Measurements from ENCODE around the gene SSTR3.

The SSTR3 gene

DNA sequence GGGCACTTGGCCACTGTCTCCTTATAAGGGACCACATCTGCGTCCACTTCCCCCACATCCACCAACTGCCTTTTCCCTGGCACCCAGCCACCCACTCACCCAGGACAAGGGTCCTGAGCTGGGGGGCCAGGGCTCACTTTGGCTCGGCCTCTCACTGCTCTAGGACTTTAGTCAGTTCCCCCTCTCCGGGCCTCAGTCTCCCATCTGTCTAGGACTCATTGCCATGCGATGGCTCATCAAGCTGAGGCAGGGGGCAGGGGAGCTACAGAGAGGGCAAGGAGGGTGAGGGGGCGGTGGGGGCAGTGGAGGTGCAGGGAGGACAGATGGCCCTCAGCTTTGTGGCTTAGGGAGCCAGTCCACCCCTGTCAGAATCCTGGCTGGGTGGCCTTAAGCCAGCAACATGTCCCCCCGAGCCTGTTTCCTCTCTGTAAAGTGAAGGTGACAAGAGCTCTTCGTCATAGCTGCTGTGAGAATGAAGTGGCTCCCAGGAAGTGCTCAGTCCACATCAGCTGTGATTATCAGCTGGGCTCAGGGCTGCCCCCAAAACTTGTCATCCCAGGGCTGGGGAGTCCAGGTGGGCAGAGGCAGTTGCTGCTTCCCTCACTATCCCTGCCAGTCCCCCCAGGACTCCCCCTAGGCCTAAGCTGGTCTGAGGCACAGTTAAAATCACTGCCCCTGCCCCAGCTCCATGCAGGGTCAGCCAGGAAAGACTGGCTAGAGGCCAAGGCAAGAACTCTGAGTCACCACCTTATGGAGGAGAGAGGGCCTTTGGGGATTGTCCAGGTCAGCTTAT lies 16.9 kb upstream of the SSTR3 start:
- DNase-seq: peak in 2 of 4 experiments; percentile 30 to 35

DNA sequence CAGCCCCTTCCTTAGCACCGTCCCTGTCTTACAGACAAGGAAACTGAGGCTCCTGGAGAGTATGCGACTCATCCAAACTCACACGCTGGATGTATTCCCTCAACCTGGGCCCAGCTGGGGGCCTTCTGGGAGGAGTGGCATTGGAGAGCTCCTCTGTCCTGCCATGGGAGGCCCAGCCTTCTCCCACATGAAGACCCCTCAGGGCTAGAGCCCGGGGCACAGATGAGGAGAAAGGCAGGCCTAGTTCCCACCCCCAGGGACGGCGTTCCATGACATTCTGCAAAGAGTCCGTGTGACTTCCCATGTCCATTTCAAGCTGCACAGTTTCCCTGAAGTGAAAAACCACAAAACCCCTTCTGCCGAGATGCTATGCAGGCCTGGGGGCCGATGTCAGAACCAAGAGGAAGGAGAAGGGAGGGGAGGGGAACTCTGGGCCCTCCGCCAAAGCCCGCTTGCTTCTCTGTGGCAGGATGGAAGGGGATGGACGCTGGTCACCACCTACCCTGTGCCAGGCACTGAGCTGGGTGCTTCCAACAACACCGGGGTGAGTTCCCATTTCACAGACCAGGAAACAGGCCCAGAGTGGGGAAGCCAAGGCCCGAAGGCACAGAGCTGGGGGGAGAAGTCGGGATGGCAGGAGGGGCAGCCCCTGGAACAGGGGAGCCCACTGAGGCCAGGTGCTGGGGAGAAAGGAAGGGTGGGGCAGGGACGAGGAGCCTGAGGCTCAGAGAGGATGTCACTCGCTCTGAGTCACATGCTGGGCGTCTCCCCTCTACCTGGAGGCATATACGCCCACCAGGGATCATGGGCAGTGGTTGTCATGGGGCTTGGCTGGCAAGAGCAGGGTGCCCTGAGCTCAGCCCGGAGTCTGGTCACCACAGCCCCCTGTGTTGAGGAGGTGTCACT lies 16.1 kb upstream of the SSTR3 start:
- DNase-seq: peak; percentile 63 to 78 (median 70)

DNA sequence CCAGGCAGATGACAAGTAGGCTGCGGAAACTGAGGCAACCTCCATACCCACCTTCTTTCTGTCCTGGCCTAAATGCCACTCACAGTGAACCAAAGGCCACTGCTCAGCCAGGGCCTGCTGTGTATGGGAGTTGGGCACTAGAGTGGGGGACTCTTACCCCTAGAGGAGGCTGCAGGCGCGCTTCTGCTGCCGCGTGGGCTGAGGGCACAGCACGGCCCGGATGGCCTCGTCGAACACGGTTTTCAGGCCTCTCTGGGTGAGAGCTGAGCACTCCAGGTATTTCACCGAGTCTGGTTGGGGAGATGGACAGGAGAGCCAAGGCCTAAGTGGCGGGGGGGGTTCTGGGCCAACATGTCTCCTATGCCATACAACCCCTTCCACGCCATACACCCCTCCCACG lies 14.2 kb upstream of the SSTR3 start:
- DNase-seq: no peak

DNA sequence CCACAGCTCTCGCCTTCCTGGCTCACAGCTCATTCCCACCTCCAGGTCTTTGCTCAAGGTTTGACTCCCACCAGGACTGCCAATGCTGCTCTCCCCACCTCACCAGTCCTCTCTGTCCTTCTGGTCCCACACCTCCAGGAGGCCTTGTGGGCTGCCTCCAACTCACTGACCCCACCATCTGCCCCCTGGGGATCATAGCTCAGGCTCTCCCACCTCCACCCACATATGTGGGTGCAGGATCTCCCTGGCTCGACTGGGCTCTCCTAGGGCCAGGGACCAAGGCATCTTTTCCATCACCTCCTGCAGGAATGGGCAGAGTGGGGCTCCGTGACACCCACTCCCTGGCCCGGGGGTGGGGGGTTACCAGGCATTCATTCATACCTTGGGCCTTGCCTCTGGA lies 13.8 kb upstream of the SSTR3 start:
- no peak for DNase-seq

- no peak for DNase-seq
Observed at GRCh38 chr22:37225481-37225880, 13.2 kb upstream of the SSTR3 start.

DNA sequence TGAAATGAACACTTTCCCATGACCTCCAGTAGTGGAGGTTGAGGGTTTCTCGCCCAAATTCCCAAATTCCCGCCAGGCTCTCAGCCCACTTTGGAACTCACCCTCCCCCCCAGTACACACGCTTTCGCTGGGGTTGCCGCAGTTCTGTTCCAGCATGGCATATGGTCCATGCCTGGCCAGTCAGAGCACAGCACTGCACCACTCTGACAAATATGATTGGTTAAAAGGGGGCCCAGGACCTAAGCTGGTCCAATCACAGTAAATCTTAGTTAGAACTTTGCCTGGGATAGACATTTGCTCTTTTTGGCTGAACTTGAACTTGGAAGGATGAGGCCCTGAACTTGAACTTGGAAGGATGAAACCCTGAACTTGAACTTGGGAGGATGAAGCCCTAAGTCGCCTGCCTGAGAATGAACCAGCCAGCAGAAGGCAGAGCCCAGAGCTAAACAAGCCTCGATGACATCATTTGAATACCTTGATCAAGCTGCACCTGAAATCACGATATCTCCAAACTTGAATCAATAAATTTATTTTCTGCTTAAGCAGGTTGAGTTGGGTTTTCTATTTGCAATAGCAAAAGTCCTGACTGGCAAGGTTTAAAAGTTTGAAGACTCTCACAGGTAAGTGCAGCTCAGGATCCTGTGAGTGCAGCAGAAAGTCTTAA lies 12.6 kb upstream of the SSTR3 start:
- DNase-seq: no peak

GRCh38 chr22:37223965-37224551 lies 11.8 kb upstream of the SSTR3 start:
- DNase-seq: no peak

GRCh38 chr22:37222440-37222971 lies 10.2 kb upstream of the SSTR3 start:
- DNase-seq: peak in 2 of 4 experiments; percentile 24 to 29

GRCh38 chr22:37221424-37222333 lies 9.4 kb upstream of the SSTR3 start:
- no peak for DNase-seq

- peak; percentile 39 to 73 (median 66) for DNase-seq
Observed at GRCh38 chr22:37220543-37220981, 8.3 kb upstream of the SSTR3 start.

- no peak for DNase-seq
Observed at GRCh38 chr22:37219533-37219932, 7.3 kb upstream of the SSTR3 start.

DNA sequence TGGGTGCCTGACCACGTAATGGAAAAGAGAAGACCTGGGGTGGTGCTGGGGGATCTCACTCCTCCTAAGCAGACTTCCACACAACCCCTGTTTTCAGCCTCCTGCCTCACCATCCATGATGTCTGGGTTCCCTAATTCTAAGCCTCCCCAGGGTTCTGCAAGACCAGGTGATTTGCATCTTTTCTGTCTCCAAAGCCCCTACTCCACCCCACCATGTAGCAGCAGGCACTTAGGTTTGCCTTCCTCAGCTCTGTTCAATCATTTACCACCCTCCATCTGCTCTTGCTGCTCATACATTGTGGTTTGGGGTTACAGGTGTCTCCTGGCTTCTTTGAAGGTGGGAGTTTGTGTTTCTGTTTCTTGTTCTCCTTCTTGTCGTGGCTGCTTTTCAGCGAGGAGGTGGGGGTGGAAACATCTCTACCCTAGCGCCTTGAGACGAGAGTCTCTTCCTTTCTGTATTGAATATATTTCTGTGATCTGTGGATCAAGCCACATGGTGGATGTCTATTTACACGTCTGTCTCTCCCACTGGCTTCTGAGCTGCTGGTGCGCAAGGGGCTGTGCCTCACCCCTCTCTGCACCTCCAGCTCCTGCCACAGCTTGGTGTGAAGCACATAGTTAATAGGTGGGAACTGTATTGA lies 6.6 kb upstream of the SSTR3 start:
- DNase-seq: no peak

DNA sequence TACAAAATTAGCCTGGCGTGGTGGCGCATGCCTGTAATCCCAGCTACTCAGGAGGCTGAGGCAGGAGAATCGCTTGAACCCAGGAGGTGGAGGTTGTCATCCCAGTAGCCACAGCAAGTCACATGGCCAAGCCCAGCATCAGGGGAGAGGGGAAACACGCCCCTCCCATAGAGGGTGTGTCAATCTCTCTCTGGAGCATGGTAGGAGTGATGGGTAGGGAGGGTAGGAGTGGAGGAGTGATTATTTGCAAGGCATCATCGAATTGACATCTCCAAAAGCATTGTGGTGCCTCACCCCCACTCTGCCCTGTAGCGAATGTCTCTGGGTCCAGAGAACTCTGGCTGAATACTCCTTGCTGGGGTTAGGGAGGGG lies 6.1 kb upstream of the SSTR3 start:
- no peak for DNase-seq

DNA sequence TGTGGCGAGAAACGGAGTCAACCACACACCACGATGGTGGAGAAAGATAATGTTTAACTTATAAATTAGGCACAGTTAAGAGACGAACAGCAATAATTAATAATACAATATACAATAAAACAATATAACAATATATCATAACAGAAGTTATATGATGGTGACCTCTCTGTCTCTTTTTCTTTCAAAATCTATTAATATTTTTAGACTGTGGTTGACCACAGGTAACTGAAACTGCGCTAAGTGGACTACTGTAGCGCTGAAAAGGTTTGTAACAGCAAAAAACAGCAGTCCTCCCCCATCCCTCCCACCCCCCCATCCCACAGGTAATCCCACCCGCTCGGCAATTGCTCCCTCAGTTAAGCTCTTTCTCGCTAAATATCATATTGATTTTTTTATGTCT lies 3.6 kb upstream of the SSTR3 start:
- no peak for DNase-seq

DNA sequence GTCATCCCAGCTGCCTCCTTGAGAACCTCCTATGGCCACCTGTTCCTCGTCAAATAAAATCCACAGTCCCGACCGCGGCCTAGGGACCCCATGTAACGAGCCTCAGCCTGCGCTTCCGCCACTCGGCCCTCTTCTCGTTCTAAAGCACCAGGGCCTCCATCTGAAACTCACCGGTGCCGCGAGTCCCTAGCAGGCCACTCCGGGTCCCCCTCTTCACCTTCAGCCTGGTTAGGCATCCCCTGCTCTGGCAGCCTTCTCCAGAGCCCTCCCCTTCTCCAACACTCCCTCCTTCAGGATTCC lies 2.4 kb upstream of the SSTR3 start:
- DNase-seq: no peak

GRCh38 chr22:37213941-37214730 lies 1.9 kb upstream of the SSTR3 start:
- no peak for DNase-seq

DNA sequence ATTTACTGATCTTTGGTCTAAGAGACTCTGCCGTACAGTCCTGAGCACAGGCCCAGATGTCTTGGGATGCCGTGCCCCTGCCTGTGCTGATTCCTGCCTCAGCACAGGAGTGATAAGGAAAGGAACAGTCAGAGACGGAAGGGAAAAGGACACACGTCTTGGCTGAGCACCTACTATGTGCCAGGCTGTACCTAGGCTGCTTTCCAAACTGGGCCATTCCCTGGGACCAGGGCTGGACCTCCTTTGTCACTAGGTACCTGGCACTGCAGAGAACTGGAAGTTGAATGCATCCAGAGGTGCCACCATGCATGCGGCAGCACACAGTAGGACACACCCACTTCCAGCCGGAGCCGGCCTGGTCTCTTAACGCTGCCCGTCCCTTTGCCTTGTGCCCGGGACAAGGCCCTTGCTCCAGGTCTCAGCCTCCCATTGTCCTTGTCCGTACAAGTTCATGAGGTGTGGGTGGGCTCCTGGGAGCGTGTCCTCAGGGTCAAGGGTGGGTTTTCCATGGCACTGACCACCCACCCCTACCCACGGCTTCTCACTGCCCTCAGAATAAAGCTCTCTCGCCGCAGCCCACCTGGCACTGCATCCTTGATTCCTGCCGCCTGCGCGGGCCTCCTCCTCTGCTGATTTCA lies 1.1 kb upstream of the SSTR3 start:
- DNase-seq: no peak

DNA sequence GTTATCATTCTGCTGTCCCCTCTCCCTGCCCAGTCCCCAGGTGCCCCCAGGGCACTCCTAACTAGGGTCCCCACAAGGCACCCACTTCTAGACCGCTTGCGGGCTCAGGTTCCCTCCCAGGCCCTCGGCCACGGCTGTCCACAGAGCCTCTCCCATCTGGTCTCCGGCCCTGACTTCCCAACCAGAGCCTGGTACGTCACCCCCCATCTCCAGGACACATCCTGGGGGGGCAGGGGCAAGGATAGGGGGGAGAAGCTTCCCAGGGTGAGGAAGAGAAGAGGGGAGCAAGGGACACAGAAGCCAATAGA lies 457 bp downstream of the SSTR3 start:
- DNase-seq: no peak

DNA sequence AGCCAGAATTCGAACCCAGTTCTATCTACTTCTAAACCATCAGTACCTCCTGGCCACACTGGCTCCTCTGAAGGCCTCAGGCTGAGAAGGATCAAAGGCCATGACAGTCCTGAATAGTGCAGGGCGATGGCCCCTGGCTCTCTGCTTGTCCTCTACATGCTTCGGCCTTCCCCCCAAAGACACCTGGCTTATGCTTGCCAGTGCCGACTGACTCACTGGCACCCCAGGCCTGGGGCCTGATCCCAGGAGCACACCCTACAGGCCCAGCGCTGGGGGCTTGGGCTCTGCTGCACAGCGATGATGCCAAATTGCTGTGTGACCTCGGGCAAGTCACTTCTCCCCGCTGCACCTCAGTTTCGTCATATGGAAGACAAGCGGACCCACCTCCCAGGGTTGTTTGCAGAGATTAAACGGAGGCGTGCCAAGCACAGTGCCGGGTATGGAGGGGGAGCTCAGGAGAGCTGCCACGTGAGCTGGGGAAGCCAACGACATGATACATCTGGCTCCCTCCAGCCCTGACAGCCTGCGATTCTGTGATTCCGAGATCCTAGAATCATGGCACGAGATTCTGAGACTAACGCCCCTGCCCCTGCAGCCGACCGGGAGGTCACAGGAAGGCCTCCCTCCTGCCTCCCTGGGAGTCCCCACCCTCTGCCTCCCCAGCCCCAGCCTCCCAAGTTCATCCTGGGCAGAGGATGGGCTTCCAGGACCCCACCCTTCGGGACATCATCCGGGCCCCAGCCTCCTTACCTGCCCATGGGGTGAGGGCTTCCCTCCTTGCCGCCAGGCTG lies 1.0 kb downstream of the SSTR3 start:
- no peak for DNase-seq
